ENCODE measurements around the gene ODAD4.
A peak's percentile ranks its signal among the peaks of the same experiment; 100 is the strongest.
"Not testable (repeated sequence)": the region's sequence is repeated elsewhere in the genome, so short reads cannot be mapped to it uniquely, and the experiment has no call there.

The ODAD4 gene

DNA sequence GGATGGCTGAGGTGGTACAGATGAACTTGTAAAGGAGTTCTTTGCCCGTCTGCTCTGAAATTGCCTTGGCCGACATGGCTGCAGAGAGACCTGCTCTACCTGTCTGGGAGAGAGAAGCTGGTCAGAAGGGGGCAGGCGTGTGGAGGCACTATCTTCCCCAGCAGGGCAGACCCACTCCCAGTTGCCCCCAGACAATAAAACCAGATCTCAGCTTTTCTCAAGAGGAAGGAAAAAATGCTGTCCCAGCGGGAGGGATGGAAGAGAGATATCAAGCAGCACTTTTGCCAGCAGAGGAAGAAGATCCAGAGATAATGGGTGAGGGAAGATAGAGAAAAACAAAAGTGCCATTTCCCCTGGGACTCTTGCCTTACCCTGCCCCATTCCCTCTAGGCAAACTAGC lies 16.6 kb upstream of the ODAD4 start:
- no peak for DNase-seq

DNA sequence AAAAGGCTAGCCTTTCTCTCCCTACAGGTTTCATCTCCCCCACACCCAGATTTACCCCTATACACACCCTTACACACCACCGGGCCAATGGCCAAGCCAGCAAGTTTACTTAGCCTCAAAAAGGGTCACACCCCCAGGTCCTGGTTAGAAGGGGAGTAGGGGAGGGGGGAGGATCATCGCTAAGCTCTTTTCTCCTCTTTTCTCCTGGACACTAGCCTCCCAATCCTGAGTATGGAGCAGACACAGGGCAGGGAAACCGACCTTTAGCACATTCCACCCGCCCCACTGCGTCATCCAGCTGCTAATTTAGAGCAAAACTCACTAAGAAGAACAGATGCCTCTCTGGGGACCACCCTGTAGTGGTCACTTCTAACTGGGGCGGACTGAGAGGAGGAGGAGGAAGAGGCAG lies 16.1 kb upstream of the ODAD4 start:
- DNase-seq, result no peak

DNA sequence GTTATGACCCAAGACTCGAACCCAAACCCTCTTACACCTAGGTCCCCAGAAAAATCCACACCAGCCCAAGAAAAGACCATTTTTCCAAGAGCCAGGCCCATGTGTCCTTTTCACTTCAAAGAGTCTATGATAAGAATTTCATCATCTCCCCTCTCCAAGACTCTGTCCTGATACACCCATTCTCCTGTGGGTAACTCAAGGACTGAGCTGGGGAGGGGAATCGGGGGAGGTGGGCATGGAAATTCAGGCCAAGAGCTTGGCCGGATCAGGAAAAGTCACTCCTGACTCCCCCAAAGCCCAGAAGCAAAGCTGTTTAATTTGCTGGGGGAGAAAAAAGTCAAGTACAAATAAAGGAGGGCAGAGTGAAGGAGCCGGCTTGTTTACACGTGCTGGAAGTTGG lies 15.4 kb upstream of the ODAD4 start:
- no peak for DNase-seq

DNA sequence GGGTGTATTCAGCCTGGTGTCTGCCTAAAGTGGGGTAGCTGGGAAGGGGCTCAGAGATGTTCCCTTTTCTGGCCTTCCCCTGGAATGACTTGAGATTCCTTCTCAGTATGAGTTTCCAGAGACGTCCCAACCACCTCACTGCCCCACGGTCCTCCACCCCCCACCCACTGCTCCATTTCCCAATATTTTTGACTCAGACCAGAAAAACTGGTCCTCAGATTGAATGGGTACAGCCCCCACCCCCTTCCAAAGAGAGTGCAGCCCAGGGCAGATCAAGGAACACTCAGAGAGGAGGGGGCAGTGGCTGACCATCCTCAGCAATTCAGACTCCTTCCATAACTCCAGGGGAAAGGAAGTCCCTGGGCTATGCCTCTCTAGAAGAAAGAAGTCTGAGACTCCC lies 14.9 kb upstream of the ODAD4 start:
- DNase-seq, result no peak

DNA sequence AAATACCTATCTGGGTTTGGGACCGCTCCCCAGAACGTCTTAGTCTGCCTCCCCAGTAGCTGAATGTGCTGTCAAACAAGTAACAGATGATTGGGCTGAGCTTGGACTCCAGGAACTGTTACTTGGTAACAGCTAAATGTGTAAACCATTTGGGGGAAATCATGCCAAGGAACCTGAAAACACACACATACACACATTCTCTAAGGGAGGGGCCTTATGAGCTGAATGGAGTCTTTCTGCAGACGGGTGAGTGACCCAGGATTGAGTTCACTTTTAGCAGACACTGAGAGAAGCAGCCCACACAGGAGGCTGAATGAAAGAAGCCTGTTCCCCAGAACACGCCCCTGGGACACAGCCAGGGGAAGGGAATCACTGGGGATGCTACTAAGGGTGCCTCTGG lies 13.2 kb upstream of the ODAD4 start:
- DNase-seq, result peak; percentile 83

DNA sequence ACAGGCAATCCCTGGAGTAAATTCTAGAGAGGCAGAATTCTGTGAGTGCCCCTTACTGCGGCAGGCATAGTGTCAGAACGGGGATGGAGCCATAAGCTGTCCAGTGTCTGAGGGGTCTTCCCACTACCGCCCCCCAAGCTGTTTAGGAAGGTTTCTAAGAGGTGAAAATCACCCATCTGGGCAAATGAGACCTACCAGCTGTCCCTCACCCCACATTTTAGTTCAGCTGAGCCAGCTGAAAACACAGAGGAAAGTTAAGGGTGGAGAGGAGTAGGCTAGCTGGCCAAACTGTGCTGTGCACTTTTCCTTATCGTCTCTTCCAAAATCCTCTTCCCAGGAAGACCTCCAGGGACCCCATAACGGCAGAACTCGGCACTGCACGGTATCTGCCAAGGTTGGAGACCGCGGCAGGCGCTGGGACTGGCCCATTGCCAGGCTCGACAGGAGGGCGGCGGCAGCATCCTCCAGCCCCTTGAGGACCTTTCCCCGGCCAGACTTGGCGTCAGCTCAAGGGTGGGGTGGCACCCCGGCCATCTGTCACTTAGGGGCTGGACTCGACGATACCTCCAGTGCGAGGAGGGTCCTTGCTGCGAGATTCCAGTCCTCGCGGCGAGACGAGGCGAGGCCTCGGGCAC lies 12.6 kb upstream of the ODAD4 start:
- DNase-seq, result peak; percentile 22

DNA sequence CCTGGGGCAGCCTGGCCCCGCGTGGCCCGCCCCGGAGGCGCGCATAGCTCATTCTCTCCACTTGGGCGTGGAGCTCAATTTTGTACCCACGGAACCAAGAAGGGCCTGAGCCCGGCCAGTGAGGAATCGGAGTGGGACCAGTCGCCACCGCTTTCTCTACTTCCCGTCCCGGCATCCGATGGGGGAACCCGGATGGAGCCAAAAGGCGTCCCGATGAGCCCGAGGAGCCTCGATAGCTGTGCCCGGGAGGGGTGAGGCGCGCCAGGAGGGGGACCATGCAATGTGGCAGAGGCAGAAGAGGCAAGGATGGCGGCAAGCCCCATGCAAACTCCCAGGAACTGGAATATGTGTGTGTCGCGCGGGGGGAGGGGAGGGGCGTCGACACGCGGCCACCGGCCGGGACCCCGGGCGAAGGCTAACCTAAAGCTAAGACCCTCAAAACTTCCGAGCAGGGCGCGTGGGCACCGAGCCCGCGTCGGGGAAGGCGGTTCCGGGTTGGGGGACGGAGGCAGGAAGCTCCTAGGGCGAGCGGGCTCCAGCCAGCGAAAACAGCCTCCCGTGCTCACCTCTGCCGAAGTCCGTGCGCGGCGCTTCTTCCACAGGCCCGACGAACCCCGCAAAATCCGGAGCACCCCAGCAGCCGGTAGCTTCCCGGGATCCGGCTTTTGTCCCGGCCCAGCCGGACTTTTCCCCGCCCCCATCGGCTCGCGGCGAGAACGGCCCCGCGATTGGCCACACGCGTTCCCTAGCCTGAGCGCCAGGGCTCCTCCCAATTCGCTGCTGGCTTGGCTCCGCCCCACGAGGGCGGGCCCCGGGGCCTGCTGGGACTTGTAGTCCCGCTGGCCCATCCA lies 11.9 kb upstream of the ODAD4 start, which contains the start of gene ACLY:
TSS of gene ACLY (minus strand) at position 638 of the 851 bp plus-strand sequence. CDS start 5,078 bp downstream, outside the sequence.
- peak; percentile 94 for DNase-seq

DNA sequence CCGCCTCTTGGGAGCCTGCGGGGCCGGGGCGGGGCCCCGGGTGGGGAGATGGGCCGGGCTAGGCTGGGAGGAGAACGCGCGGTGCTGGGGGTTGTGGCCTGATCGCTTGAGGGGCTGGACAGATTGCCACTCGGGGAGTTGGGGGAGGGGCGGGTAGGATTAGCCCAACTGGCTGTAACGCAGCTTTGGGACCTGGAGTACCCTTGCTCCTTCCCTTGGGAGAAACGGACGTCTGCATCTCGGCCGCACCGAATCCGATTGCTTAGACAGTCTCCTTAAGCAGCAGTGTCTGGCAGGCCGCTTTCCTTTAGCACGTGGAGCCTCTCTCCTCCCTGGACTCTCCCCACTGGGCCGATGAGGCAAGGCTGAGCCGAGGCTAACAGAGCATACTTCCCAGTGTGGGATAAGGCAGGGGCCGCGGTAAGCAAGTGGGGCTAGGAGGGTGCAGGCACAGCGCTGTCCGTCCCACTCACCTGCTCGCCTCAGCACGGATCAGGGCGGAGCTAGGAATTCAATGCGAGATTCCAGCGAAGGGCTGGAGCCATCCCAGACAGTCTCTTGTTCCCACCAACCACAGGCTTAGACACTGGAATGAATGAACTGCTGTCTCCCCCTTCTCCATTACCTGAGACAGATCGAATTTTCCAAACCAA lies 11.1 kb upstream of the ODAD4 start:
- DNase-seq, result peak; percentile 93

DNA sequence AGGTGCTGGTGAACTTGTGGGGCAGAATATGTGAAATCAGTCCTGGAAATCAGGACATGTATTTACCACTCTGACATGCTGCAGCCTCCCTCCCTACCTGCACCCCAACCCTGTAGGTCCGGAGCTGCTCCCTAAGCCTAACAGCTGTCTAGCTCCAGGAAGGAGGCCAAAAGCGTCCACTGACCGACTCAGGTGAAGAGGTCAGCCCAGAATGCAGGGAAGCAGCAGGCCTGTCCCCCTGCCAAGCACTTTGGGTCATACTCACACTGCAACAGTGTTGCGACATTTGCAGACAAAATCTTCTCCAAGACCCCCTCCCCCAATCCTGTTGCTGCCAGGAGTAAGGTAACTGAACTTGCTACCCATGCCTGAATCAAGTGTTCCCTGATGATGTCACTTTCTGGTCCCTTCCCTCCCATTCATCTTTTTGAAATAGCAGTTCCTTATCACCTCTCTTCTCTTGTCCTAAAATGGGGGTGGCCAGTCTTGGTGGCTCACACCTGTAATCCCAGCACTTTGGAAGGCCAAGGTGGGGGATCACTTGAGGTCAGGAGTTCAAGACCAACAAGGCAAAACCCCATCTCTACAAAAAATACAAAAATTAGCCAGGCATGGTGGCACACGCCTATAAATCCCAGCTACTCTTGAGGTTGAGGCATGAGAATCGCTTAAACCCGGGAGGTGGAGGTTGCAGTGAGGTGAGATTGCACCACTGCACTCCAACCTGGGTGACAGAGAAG lies 10.4 kb upstream of the ODAD4 start:
- DNase-seq, result no peak

DNA sequence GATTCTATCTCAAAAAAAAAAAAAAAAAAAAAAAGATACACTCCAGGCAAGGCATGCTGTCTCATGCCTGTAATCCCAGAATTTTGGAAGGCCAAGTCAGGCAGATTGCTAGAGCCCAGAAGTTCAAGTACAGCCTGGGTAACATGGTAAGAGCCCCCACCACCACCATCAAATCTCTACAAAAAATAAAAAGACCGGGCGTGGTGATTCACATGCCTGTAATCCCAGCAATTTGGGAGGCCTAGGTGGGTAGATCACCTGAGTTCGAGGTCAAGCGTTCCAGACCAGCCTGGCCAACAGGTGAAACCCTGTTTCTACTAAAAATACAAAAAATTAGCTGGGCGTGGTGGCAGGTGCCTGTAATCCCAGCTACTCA lies 9.8 kb upstream of the ODAD4 start:
- no peak for DNase-seq

DNA sequence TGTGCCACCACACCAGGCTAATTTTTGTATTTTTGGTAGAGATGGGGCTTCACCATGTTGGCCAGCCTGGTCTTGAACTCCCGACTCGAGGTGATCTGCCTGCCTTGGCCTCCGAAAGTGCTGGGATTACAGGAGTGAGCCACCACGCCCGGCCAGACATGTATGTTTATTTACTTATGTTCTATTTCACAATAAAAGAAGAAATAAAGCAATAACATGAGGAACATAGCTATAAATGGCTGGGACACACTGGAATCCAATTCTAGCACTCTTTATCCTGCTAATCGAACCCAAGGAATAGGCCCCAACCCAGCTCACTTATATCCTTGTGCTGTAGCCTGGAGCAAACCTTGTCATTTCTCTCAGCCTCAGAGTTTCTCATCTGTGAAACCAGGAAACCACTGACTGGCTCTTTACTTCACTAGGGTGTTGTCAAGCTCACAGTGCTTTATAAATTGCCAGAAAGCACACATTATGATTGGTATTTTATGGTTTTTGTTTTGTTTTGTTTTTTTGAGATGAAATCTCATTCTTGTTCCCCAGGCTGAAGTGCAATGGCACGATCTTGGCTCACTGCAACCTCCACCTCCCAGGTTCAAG lies 4.3 kb upstream of the ODAD4 start:
- DNase-seq, result no peak

DNA sequence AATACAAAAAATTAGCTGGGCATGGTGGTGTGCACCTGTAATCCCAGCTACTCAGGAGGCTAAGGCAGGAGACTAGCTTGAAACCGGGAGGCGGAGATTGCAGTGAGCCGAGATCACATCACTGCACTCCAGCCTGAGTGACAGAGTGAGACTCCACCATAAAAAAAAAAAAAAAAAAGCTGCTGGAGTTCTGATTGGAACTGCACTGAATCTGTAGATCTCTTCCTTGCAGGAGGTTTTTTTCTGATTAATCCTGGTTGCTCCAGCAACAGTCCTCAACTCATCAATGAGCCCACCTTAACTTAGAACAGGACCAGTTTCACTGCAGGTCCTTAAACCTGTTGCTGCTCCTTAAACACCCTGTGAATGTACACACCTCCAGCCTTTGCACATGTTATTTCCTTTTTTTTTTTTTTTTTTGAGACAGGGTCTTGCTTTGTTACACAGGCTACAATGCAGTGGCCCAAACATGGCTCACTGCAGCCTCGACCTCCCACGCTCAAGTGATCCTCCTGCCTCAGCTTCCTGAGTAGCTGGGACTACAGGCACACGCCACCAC lies 1.6 kb upstream of the ODAD4 start:
- no peak for DNase-seq

DNA sequence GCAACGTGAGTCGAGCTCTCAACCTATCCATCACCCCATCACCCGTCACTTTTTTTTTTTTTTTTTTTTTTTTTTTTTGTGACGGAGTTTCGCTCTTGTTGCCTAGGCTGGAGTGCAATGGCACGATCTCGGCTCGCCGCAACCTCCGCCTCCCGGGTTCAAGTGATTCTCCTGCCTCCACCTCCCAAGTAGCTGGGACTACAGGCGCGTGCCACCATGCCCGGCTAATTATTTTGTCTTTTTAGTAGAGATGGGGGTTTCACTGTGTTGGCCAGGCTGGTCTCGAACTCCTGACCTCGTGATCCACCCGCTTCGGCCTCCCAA lies 378 bp downstream of the ODAD4 start:
- not testable (repeated sequence) for DNase-seq

DNA sequence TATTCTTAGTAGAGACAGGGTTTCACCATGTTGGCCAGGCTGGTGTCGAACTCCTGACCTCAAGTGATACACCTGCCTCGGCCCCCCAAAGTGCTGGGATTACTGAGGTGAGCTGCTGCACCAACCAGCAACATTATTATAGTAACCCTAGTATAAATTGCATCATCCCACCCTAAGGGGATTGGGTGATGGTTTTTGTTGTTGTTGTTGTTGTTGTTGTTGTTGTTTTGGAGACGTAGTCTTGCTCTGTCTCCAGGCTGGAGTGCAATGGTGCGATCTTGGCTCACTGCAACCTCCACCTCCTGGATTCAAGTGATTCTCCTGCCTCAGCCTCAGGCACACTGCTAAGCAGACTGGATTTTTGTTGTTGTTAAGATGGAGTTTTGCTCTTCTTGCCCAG lies 1.3 kb downstream of the ODAD4 start:
- not testable (repeated sequence) for DNase-seq

DNA sequence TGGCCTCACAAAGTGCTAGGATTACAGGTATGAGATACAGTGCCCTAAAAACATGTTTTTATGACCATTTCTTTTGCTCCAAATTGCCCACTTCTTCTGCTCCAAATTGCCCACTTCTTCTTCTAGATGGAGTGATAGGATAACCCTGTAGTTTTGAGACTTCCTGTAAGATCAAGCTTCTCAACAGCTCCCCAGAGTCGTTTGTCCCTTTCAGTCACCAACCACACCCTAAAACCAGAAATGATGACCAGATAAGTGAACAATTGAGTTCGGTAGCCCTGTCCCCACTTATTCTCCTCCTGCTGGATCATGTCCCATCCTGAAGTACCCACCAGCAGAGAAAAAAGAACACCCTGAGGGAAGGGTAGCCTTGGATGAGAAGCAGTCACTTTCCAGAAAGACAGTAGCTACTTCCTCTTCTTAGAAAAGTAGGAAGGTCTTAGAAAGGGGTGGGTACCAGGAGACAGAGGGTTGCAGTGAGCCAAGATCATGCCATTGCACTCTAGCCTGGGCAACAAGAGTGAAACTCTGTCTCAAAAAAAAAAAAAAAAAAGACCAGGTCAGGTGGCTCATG lies 2.5 kb downstream of the ODAD4 start:
- DNase-seq, result no peak

DNA sequence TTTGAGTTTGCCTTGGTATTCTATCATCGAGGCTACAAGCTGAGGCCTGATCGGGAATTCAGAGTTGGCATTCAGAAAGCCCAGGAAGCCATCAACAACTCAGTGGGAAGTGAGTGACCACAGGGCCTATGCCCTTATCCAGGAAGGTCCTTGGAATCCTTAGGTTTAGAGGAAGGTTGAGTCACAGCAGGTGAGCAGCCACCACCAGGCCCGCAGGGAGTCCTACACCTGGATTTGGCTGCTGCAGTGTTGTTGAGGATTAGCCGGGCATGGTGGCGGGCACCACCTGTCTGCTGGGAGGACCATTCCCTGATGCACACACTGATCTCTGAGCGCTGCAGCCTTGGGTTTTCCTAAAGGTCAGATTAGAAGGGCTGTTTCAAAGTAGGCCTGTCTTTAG lies 5.2 kb downstream of the ODAD4 start:
- no peak for DNase-seq

DNA sequence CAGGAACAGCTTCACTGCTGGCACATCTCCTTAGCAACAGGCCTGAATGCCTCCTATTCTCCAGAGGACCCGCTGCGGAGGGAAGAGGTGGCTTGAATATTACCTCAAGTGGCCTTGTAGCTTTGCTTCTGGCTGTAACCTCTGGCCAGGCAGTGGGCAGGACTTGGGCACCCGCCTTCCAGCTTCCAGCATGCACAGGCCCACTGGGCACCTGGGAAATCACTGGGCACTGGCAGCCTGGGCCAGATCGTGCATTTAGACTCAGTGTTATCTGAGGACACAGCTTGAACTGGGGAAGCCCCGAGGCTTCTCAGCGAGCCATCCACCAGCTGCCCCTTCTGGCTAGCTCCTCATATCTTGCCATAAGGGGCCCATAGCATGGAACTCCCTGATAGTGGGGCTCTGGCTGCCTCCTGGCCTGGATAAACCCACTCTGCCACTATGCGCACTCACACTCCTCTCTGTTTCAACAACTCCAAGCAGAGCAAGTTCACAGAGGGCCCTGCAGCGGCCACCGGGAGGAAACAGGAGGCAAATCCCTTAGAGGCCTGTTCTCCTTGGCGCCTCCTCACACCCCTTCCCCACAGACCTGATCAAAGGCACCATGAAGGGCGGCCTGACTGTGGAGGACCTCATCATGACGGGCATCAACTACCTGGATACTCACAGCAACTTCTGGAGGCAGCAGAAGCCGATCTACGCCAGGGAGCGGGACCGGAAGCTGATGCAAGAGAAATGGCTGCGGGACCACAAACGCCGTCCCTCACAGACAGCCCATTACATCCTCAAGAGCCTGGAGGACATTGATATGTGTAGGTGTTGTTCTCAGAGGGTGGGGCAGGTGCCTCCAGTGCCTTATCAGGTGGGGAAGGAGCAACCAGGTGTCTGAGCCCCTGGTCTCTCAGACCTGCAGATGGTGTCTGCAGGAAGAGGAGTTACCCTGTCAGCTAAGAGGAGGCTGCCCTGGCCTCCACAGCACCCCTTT lies 7.8 kb downstream of the ODAD4 start:
- no peak for DNase-seq

DNA sequence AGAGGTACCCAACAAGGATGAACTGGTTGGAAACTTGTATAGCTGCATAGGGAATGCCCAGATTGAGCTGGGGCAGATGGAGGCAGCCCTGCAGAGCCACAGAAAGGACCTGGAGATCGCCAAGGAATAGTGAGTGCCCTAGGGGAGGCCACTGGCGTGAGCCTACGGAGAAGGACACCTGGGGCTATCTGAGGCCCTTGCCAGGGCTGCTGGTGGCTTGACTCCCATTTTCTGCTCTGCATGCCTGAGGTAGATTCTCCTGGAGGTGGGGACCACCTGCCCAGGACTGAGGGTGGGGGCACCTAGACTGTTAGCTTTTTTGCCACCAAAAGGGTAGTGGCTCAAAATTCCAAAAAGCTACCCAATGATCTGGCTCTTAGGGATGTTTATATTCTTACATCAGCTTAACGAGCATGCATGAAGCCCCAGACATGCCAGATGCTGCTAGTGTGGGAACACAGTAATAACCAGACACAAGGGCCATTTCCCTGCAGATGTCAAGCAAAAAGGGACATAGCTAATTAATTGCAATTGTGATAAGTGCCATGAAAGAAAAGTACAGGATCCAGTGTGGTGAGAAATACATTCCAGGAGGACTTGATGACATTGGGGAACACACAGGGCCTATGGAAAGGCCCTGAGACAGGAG lies 8.8 kb downstream of the ODAD4 start:
- DNase-seq, result no peak

DNA sequence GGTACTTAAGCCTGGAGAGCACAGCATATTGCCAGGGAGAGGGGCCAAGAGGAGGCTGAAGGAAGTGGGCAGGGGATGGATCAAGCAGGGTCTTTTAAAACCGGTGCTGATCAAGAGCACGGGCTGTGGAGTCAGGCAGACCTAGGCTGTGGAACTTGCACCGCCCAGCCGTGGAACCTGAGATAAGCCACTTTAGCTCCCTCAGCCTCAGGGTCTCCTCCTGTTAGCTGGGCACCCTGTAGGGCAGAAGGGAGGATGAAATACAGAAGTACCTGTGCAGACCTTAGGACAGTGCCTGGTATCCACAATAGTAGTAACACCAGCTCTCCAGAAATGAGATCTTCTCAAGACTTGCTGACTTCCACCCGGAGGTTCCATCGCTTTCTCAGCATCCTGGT lies 9.3 kb downstream of the ODAD4 start:
- no peak for DNase-seq

DNA sequence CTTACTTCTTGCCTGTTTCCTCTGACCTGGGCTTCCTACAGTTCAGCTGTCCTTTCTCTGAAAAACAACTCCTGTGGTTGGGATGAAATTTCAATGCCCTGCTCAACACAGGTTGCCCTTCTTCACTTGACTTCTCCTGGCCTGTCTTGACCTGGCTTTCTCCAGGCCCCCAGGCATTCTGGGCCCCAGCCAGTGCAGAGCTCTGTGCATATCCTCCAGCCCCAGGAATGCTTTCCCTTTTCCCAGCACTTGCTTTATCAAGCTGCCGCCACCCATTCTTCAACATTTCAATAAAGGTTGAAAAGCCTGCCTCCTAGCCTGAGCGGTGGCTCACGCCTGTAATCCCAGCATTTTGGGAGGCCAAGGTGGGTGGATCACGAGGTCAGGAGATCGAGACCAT lies 10.8 kb downstream of the ODAD4 start:
- no peak for DNase-seq

Data from kidney glomerular epithelial cell (primary cell).